ENCODE results near the gene CACHD1.

DNA sequence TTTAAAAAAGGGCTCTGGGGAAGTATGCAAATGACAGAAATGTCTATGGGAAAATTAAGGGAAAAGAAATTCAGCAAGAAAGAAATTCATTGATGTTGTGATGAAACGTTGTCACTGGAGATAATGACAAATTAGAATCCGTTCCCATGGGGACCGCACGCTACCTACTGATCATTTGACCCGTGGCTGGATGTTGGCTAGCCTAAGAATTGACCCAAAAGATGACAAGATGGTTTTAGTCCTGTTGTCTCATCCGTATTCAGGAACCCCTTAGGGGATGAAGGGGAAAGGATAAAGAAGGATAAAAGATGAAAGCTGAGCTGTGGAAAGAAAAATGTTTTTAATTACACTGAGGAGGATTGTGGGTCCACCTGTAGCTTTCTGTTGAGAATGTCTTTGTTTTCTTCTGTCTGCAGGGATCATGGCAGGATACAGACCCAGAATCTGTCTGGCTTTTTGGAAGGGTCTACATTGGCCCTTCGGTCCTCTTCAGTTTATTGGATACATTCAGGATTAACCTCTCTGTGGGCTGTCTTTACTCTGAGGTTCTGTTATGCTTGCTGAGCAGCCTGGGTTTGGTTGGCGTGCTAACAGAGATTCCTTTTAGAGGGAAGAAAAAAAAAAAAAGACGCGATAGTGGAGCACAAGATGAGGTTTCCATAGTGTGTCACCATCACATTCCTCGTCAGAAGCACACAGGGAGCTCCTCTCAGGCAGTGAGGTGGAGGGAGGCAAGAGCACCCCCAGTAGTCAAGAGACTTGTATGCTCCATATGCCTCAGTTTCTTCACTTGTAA, 106.2 kb downstream of the CACHD1 start:
- TF ChIP-seq, protein P1, sequence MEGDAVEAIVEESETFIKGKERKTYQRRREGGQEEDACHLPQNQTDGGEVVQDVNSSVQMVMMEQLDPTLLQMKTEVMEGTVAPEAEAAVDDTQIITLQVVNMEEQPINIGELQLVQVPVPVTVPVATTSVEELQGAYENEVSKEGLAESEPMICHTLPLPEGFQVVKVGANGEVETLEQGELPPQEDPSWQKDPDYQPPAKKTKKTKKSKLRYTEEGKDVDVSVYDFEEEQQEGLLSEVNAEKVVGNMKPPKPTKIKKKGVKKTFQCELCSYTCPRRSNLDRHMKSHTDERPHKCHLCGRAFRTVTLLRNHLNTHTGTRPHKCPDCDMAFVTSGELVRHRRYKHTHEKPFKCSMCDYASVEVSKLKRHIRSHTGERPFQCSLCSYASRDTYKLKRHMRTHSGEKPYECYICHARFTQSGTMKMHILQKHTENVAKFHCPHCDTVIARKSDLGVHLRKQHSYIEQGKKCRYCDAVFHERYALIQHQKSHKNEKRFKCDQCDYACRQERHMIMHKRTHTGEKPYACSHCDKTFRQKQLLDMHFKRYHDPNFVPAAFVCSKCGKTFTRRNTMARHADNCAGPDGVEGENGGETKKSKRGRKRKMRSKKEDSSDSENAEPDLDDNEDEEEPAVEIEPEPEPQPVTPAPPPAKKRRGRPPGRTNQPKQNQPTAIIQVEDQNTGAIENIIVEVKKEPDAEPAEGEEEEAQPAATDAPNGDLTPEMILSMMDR (conservative IDR thresholded peaks at IDR 0.05; ENCODE audit: low read depth, low read length), result no peak
- TF ChIP-seq POLR2A (IDR thresholded peaks at IDR 0.05; ENCODE audit: low read depth, low read length) (no peak), MAZ (IDR thresholded peaks at IDR 0.05; ENCODE audit: borderline replicate concordance, low read depth, low read length) (no peak), RAD21 (IDR thresholded peaks at IDR 0.05; ENCODE audit: low read length) (no peak), MXI1 (IDR thresholded peaks at IDR 0.05; ENCODE audit: borderline replicate concordance, low read depth, low read length) (no peak), FOS (IDR thresholded peaks at IDR 0.05; ENCODE audit: low read depth, low read length) (no peak), NFE2L2 (IDR thresholded peaks at IDR 0.05; ENCODE audit: low read depth, low read length) (no peak), RFX5 (IDR thresholded peaks at IDR 0.05; ENCODE audit: low read depth, low read length) (no peak), BHLHE40 (IDR thresholded peaks at IDR 0.05; ENCODE audit: low read depth, low read length) (no peak), CEBPB (IDR thresholded peaks at IDR 0.05; ENCODE audit: low read depth, low read length) (no peak)
- TF ChIP-seq, protein P2, sequence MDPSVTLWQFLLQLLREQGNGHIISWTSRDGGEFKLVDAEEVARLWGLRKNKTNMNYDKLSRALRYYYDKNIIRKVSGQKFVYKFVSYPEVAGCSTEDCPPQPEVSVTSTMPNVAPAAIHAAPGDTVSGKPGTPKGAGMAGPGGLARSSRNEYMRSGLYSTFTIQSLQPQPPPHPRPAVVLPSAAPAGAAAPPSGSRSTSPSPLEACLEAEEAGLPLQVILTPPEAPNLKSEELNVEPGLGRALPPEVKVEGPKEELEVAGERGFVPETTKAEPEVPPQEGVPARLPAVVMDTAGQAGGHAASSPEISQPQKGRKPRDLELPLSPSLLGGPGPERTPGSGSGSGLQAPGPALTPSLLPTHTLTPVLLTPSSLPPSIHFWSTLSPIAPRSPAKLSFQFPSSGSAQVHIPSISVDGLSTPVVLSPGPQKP (IDR thresholded peaks at IDR 0.05; ENCODE audit: borderline replicate concordance, low read depth, low read length), result no peak
- TF ChIP-seq, protein P3, sequence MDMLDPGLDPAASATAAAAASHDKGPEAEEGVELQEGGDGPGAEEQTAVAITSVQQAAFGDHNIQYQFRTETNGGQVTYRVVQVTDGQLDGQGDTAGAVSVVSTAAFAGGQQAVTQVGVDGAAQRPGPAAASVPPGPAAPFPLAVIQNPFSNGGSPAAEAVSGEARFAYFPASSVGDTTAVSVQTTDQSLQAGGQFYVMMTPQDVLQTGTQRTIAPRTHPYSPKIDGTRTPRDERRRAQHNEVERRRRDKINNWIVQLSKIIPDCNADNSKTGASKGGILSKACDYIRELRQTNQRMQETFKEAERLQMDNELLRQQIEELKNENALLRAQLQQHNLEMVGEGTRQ (IDR thresholded peaks at IDR 0.05; ENCODE audit: low read depth, low read length), result no peak
